ENCODE results near the gene DEK.
"Not testable (repeated sequence)": the region's sequence is repeated elsewhere in the genome, so short reads cannot be mapped to it uniquely, and the experiment has no call there.

Gene DEK

GRCh38 chr6:18240230-18240629 is 24.1 kb downstream of the DEK start:
- DNase-seq (ENCODE audit: low read depth, low spot score), result no peak

GRCh38 chr6:18237167-18237566 is 27.2 kb downstream of the DEK start:
- DNase-seq (ENCODE audit: low read depth, low spot score), result no peak

- no peak for DNase-seq (ENCODE audit: low read depth, low spot score)
These were observed 28.8 kb downstream of the DEK start for GRCh38 chr6:18235524-18235923.

- no peak for DNase-seq (ENCODE audit: low read depth, low spot score)
These were observed 29.8 kb downstream of the DEK start for GRCh38 chr6:18234564-18234963.

GRCh38 chr6:18233770-18234169 is 30.6 kb downstream of the DEK start:
- DNase-seq (ENCODE audit: low read depth, low spot score), result not testable (repeated sequence)

- not testable (repeated sequence) for DNase-seq (ENCODE audit: low read depth, low spot score)
These were observed 32.5 kb downstream of the DEK start for GRCh38 chr6:18231856-18232255.

- not testable (repeated sequence) for DNase-seq (ENCODE audit: low read depth, low spot score)
These were observed 35.7 kb downstream of the DEK start for GRCh38 chr6:18228590-18228989.

GRCh38 chr6:18227166-18227565 is 37.2 kb downstream of the DEK start:
- not testable (repeated sequence) for DNase-seq (ENCODE audit: low read depth, low spot score)

GRCh38 chr6:18226451-18227105 is 37.8 kb downstream of the DEK start:
- not testable (repeated sequence) for DNase-seq (ENCODE audit: low read depth, low spot score)

GRCh38 chr6:18221288-18221615 is 43.1 kb downstream of the DEK start:
- DNase-seq (ENCODE audit: low read depth, low spot score), result no peak

- no peak for DNase-seq (ENCODE audit: low read depth, low spot score)
These were observed 44.7 kb downstream of the DEK start for GRCh38 chr6:18219591-18219990.

GRCh38 chr6:18218233-18218632 is 46.1 kb downstream of the DEK start:
- DNase-seq (ENCODE audit: low read depth, low spot score), result no peak

GRCh38 chr6:18216411-18216810 is 47.9 kb downstream of the DEK start:
- DNase-seq (ENCODE audit: low read depth, low spot score), result no peak

- no peak for DNase-seq (ENCODE audit: low read depth, low spot score)
These were observed 48.9 kb downstream of the DEK start for GRCh38 chr6:18215436-18215835.

GRCh38 chr6:18214003-18214402 is 50.3 kb downstream of the DEK start:
- no peak for DNase-seq (ENCODE audit: low read depth, low spot score)

- no peak for DNase-seq (ENCODE audit: low read depth, low spot score)
These were observed 50.9 kb downstream of the DEK start for GRCh38 chr6:18213439-18213838.

GRCh38 chr6:18212231-18212630 is 52.1 kb downstream of the DEK start:
- no peak for DNase-seq (ENCODE audit: low read depth, low spot score)

- DNase-seq (ENCODE audit: low read depth, low spot score), result no peak
These were observed 53.0 kb downstream of the DEK start for GRCh38 chr6:18211338-18211737.

- no peak for DNase-seq (ENCODE audit: low read depth, low spot score)
These were observed 53.6 kb downstream of the DEK start for GRCh38 chr6:18210707-18211106.

- DNase-seq (ENCODE audit: low read depth, low spot score), result no peak
These were observed 54.7 kb downstream of the DEK start for GRCh38 chr6:18209539-18210197.

GRCh38 chr6:18208778-18209177 is 55.6 kb downstream of the DEK start:
- not testable (repeated sequence) for DNase-seq (ENCODE audit: low read depth, low spot score)

GRCh38 chr6:18207949-18208348 is 56.4 kb downstream of the DEK start:
- no peak for DNase-seq (ENCODE audit: low read depth, low spot score)

- DNase-seq (ENCODE audit: low read depth, low spot score), result no peak
These were observed 56.9 kb downstream of the DEK start for GRCh38 chr6:18207438-18207837.

GRCh38 chr6:18206591-18206990 is 57.7 kb downstream of the DEK start:
- DNase-seq (ENCODE audit: low read depth, low spot score), result no peak
